ENCODE measurements around the gene CEACAM8.
"Not testable (repeated sequence)": the region's sequence is repeated elsewhere in the genome, so short reads cannot be mapped to it uniquely, and the experiment has no call there.

CEACAM8 gene

GRCh38 chr19:42595550-42596172, 937 bp upstream of the CEACAM8 start:
- Mint-ChIP-seq H3K4me3 (no peak overlapping the region), H3K4me1 (no peaks in the 10 kb centered on the region), H3K27me3 (peaks cover 10% of the 10 kb centered on the region), H3K9me3 (no peaks in the 10 kb centered on the region), H3K27ac (no peak overlapping the region), H3K36me3 (no peaks in the 10 kb centered on the region)

- no peaks in the 10 kb centered on the region for H3K4me1 Mint-ChIP-seq
Observed at GRCh38 chr19:42589792-42590191, 4.9 kb downstream of the CEACAM8 start.

GRCh38 chr19:42584466-42584865, 10.3 kb downstream of the CEACAM8 start:
- H3K27me3 Mint-ChIP-seq, result peaks cover 12% of the 10 kb centered on the region
- no peak overlapping the region for H3K4me3 Mint-ChIP-seq
- H3K36me3 Mint-ChIP-seq, result no peaks in the 10 kb centered on the region
- no peak overlapping the region for H3K27ac Mint-ChIP-seq
- H3K4me1 Mint-ChIP-seq, result no peaks in the 10 kb centered on the region
- no peaks in the 10 kb centered on the region for H3K9me3 Mint-ChIP-seq

More at GRCh38 chr19:42589792-42590191, 4.9 kb downstream of the CEACAM8 start:
- peaks cover 5% of the 10 kb centered on the region for H3K27me3 Mint-ChIP-seq
- H3K27ac Mint-ChIP-seq, result no peak overlapping the region
- no peaks in the 10 kb centered on the region for H3K9me3 Mint-ChIP-seq
- no peaks in the 10 kb centered on the region for H3K36me3 Mint-ChIP-seq
- no peak overlapping the region for H3K4me3 Mint-ChIP-seq

GRCh38 chr19:42577016-42577415, 17.7 kb downstream of the CEACAM8 start:
- H3K27me3 Mint-ChIP-seq, result peaks cover 9% of the 10 kb centered on the region

GRCh38 chr19:42576241-42576640, 18.5 kb downstream of the CEACAM8 start:
- no peak overlapping the region for H3K4me3 Mint-ChIP-seq
- no peak overlapping the region for H3K27ac Mint-ChIP-seq
- no peaks in the 10 kb centered on the region for H3K9me3 Mint-ChIP-seq
- no peaks in the 10 kb centered on the region for H3K36me3 Mint-ChIP-seq
- peaks cover 9% of the 10 kb centered on the region for H3K27me3 Mint-ChIP-seq
- no peaks in the 10 kb centered on the region for H3K4me1 Mint-ChIP-seq

More at GRCh38 chr19:42577016-42577415, 17.7 kb downstream of the CEACAM8 start:
- H3K4me3 Mint-ChIP-seq, result no peak overlapping the region
- H3K9me3 Mint-ChIP-seq, result no peaks in the 10 kb centered on the region
- H3K36me3 Mint-ChIP-seq, result no peaks in the 10 kb centered on the region
- no peak overlapping the region for H3K27ac Mint-ChIP-seq
- no peaks in the 10 kb centered on the region for H3K4me1 Mint-ChIP-seq

GRCh38 chr19:42573642-42574041, 21.1 kb downstream of the CEACAM8 start:
- H3K4me1 Mint-ChIP-seq, result no peaks in the 10 kb centered on the region
- H3K27me3 Mint-ChIP-seq, result peaks cover 5% of the 10 kb centered on the region
- no peak overlapping the region for H3K27ac Mint-ChIP-seq

GRCh38 chr19:42571116-42571515, 23.6 kb downstream of the CEACAM8 start:
- no peak overlapping the region for H3K4me3 Mint-ChIP-seq
- H3K4me1 Mint-ChIP-seq, result no peaks in the 10 kb centered on the region
- H3K27ac Mint-ChIP-seq, result no peak overlapping the region
- H3K36me3 Mint-ChIP-seq, result no peaks in the 10 kb centered on the region
- peaks cover 3% of the 10 kb centered on the region for H3K27me3 Mint-ChIP-seq
- no peaks in the 10 kb centered on the region for H3K9me3 Mint-ChIP-seq

More at GRCh38 chr19:42573642-42574041, 21.1 kb downstream of the CEACAM8 start:
- Mint-ChIP-seq H3K4me3 (no peak overlapping the region), H3K9me3 (no peaks in the 10 kb centered on the region), H3K36me3 (no peaks in the 10 kb centered on the region)

- Mint-ChIP-seq H3K9me3 (no peaks in the 10 kb centered on the region), H3K4me1 (no peaks in the 10 kb centered on the region), H3K27ac (no peak overlapping the region), H3K4me3 (no peak overlapping the region), H3K27me3 (peaks cover 3% of the 10 kb centered on the region), H3K36me3 (no peaks in the 10 kb centered on the region)
Observed at GRCh38 chr19:42569193-42569592, 25.5 kb downstream of the CEACAM8 start.

- Mint-ChIP-seq H3K27me3 (peaks cover 2% of the 10 kb centered on the region), H3K4me3 (no peak overlapping the region), H3K27ac (no peak overlapping the region)
Observed at GRCh38 chr19:42568006-42568405, 26.7 kb downstream of the CEACAM8 start.

GRCh38 chr19:42567567-42567966, 27.2 kb downstream of the CEACAM8 start:
- Mint-ChIP-seq H3K36me3 (no peaks in the 10 kb centered on the region), H3K27me3 (peaks cover 2% of the 10 kb centered on the region), H3K4me3 (no peak overlapping the region), H3K27ac (no peak overlapping the region), H3K4me1 (peaks cover 4% of the 10 kb centered on the region), H3K9me3 (no peaks in the 10 kb centered on the region)

More at GRCh38 chr19:42568006-42568405, 26.7 kb downstream of the CEACAM8 start:
- Mint-ChIP-seq H3K36me3 (no peaks in the 10 kb centered on the region), H3K9me3 (no peaks in the 10 kb centered on the region), H3K4me1 (peaks cover 4% of the 10 kb centered on the region)

- H3K36me3 Mint-ChIP-seq, result no peaks in the 10 kb centered on the region
- no peaks in the 10 kb centered on the region for H3K9me3 Mint-ChIP-seq
- H3K4me1 Mint-ChIP-seq, result peaks cover 4% of the 10 kb centered on the region
- peaks cover 6% of the 10 kb centered on the region for H3K27me3 Mint-ChIP-seq
- H3K4me3 Mint-ChIP-seq, result no peak overlapping the region
- H3K27ac Mint-ChIP-seq, result no peak overlapping the region
Observed at GRCh38 chr19:42563352-42564210, 31.1 kb downstream of the CEACAM8 start.

- peaks cover 8% of the 10 kb centered on the region for H3K27me3 Mint-ChIP-seq
- no peaks in the 10 kb centered on the region for H3K9me3 Mint-ChIP-seq
- H3K4me3 Mint-ChIP-seq, result no peak overlapping the region
- no peak overlapping the region for H3K27ac Mint-ChIP-seq
- H3K4me1 Mint-ChIP-seq, result peaks cover 4% of the 10 kb centered on the region
- H3K36me3 Mint-ChIP-seq, result no peaks in the 10 kb centered on the region
Observed at GRCh38 chr19:42561512-42561911, 33.2 kb downstream of the CEACAM8 start.

- Mint-ChIP-seq H3K27me3 (peaks cover 9% of the 10 kb centered on the region), H3K4me3 (no peak overlapping the region), H3K27ac (no peak overlapping the region), H3K36me3 (no peaks in the 10 kb centered on the region), H3K4me1 (peaks cover 4% of the 10 kb centered on the region), H3K9me3 (no peaks in the 10 kb centered on the region)
Observed at GRCh38 chr19:42560731-42561130, 34.0 kb downstream of the CEACAM8 start.

GRCh38 chr19:42558450-42559150, 36.1 kb downstream of the CEACAM8 start:
- peaks cover 4% of the 10 kb centered on the region for H3K4me1 Mint-ChIP-seq
- no peaks in the 10 kb centered on the region for H3K9me3 Mint-ChIP-seq
- H3K27me3 Mint-ChIP-seq, result peaks cover 12% of the 10 kb centered on the region
- no peak overlapping the region for H3K27ac Mint-ChIP-seq
- no peaks in the 10 kb centered on the region for H3K36me3 Mint-ChIP-seq
- no peak overlapping the region for H3K4me3 Mint-ChIP-seq

GRCh38 chr19:42557386-42557871, 37.3 kb downstream of the CEACAM8 start:
- not testable (repeated sequence) for H3K27ac Mint-ChIP-seq, H3K36me3 Mint-ChIP-seq, H3K4me3 Mint-ChIP-seq, H3K9me3 Mint-ChIP-seq, H3K4me1 Mint-ChIP-seq
- H3K27me3 Mint-ChIP-seq, result peaks cover 11% of the 10 kb centered on the region
